Muscle layer of colon (tissue), 2 donors: ENCODE data around the gene EGFL7.

Experiments used
- H3K27ac ChIP-seq: one replicate; pipeline ENCODE4 v1.7.0; 2013; ENCODE audit warnings: low read depth, mild to moderate bottlenecking, low read length, moderate library complexity
- H3K27me3 ChIP-seq, 2 donors: one replicate each; pipeline ENCODE4 v1.7.0; 2013; ENCODE audit warnings: low read length in 2 of 2, mild to moderate bottlenecking in 2 of 2; ENCODE audit not compliant: insufficient read depth in 2 of 2, control insufficient read depth in 1 of 2
- H3K36me3 ChIP-seq: one replicate; pipeline ENCODE4 v1.7.0; 2013; ENCODE audit warnings: mild to moderate bottlenecking, low read length; ENCODE audit not compliant: insufficient read depth
- H3K4me1 ChIP-seq: one replicate; pipeline ENCODE4 v1.7.0; 2013; ENCODE audit warnings: mild to moderate bottlenecking, low read length; ENCODE audit not compliant: insufficient read depth
- H3K4me3 ChIP-seq, 2 donors: one replicate each; pipeline ENCODE4 v1.7.0; 2013; ENCODE audit warnings: low read length in 2 of 2, low read depth in 1 of 2, mild to moderate bottlenecking in 1 of 2, moderate library complexity in 1 of 2
- H3K9ac ChIP-seq: one replicate; pipeline ENCODE4 v1.7.0; 2013; ENCODE audit warnings: low read length
- H3K9me3 ChIP-seq: one replicate; pipeline ENCODE4 v1.7.0; 2013; ENCODE audit warnings: mild to moderate bottlenecking, low read length
- donor health status: abdominal sarcoma.
- donor health status: Adenocarcinoma of cecum.

Gene EGFL7

GRCh38 chr9:136659861-136660784, 2.6 kb upstream of the EGFL7 start:
- Histone ChIP-seq H3K9me3 (no peaks in the 10 kb centered on the region), H3K4me1 (no peaks in the 10 kb centered on the region), H3K9ac (no peak overlapping the region), H3K27ac (no peak overlapping the region), H3K36me3 (no peaks in the 10 kb centered on the region), H3K4me3 (no peak overlapping the region), H3K27me3 (peaks cover 13 to 74% of the 10 kb centered on the region in 2 donors)

- Histone ChIP-seq H3K9ac (no peak overlapping the region), H3K9me3 (no peaks in the 10 kb centered on the region), H3K27me3 (peaks cover 13 to 74% of the 10 kb centered on the region in 2 donors), H3K4me1 (no peaks in the 10 kb centered on the region), H3K4me3 (no peak overlapping the region), H3K27ac (no peak overlapping the region), H3K36me3 (no peaks in the 10 kb centered on the region)
These were observed 1.7 kb upstream of the EGFL7 start for GRCh38 chr9:136660971-136661550.

- H3K9me3 ChIP-seq, result no peaks in the 10 kb centered on the region
- no peak overlapping the region for H3K9ac ChIP-seq
- H3K27ac ChIP-seq, result no peak overlapping the region
- H3K27me3 ChIP-seq, result peaks cover 13 to 77% of the 10 kb centered on the region in 2 donors
- H3K4me3 ChIP-seq, result no peak overlapping the region
- H3K4me1 ChIP-seq, result no peaks in the 10 kb centered on the region
- H3K36me3 ChIP-seq, result no peaks in the 10 kb centered on the region
These were observed 933 bp upstream of the EGFL7 start for GRCh38 chr9:136661641-136662325.

- Histone ChIP-seq H3K27me3 (peaks cover 13 to 82% of the 10 kb centered on the region in 2 donors), H3K4me3 (no peak overlapping the region), H3K9me3 (no peaks in the 10 kb centered on the region), H3K4me1 (no peaks in the 10 kb centered on the region), H3K9ac (no peak overlapping the region), H3K36me3 (no peaks in the 10 kb centered on the region), H3K27ac (no peak overlapping the region)
These were observed 425 bp upstream of the EGFL7 start for GRCh38 chr9:136662326-136662655.

GRCh38 chr9:136664000-136664915, 1.5 kb downstream of the EGFL7 start:
- Histone ChIP-seq H3K9ac (no peak overlapping the region), H3K27ac (no peak overlapping the region), H3K27me3 (peaks cover 6 to 84% of the 10 kb centered on the region in 2 donors), H3K36me3 (no peaks in the 10 kb centered on the region), H3K9me3 (no peaks in the 10 kb centered on the region), H3K4me3 (peak overlapping the region in 1 of 2 donors; percentile 23), H3K4me1 (no peaks in the 10 kb centered on the region)

- H3K27ac ChIP-seq, result no peak overlapping the region
- H3K4me3 ChIP-seq, result peak overlapping the region; percentile 20 to 23
- peaks cover 6 to 84% of the 10 kb centered on the region in 2 donors for H3K27me3 ChIP-seq
- H3K9ac ChIP-seq, result no peak overlapping the region
- no peaks in the 10 kb centered on the region for H3K4me1 ChIP-seq
- no peaks in the 10 kb centered on the region for H3K9me3 ChIP-seq
- no peaks in the 10 kb centered on the region for H3K36me3 ChIP-seq
These were observed 2.5 kb downstream of the EGFL7 start for GRCh38 chr9:136665111-136665703.

GRCh38 chr9:136665704-136666371, 3.1 kb downstream of the EGFL7 start:
- Histone ChIP-seq H3K36me3 (no peaks in the 10 kb centered on the region), H3K27ac (no peak overlapping the region), H3K4me1 (no peaks in the 10 kb centered on the region), H3K9ac (no peak overlapping the region), H3K27me3 (peaks cover 6 to 85% of the 10 kb centered on the region in 2 donors), H3K4me3 (no peak overlapping the region), H3K9me3 (no peaks in the 10 kb centered on the region)

- H3K27ac ChIP-seq, result no peak overlapping the region
- H3K27me3 ChIP-seq, result peaks cover 6 to 83% of the 10 kb centered on the region in 2 donors
- H3K4me3 ChIP-seq, result no peak overlapping the region
- no peaks in the 10 kb centered on the region for H3K4me1 ChIP-seq
- no peak overlapping the region for H3K9ac ChIP-seq
- H3K36me3 ChIP-seq, result no peaks in the 10 kb centered on the region
- H3K9me3 ChIP-seq, result no peaks in the 10 kb centered on the region
These were observed 3.9 kb downstream of the EGFL7 start for GRCh38 chr9:136666372-136667213.

GRCh38 chr9:136667214-136667939, 4.7 kb downstream of the EGFL7 start:
- Histone ChIP-seq H3K9ac (no peak overlapping the region), H3K36me3 (no peaks in the 10 kb centered on the region), H3K27me3 (peaks cover 6 to 79% of the 10 kb centered on the region in 2 donors), H3K9me3 (no peaks in the 10 kb centered on the region), H3K4me1 (no peaks in the 10 kb centered on the region), H3K27ac (no peak overlapping the region), H3K4me3 (no peak overlapping the region)
